Measurements from ENCODE around the gene PSMB1.
"Not testable (repeated sequence)": the region's sequence is repeated elsewhere in the genome, so short reads cannot be mapped to it uniquely, and the experiment has no call there.

PSMB1 gene

GRCh38 chr6:170502268-170502667 is 50.8 kb downstream of the PSMB1 start:
- DNase-seq, result not testable (repeated sequence)

GRCh38 chr6:170500955-170501590 is 52.0 kb downstream of the PSMB1 start:
- no peak for DNase-seq

GRCh38 chr6:170497841-170498301 is 55.2 kb downstream of the PSMB1 start:
- no peak for DNase-seq

GRCh38 chr6:170493354-170493753 is 59.8 kb downstream of the PSMB1 start:
- no peak for DNase-seq

- DNase-seq, result no peak
Observed at GRCh38 chr6:170490259-170490658, 62.8 kb downstream of the PSMB1 start.

- DNase-seq, result no peak
Observed at GRCh38 chr6:170489836-170490235, 63.3 kb downstream of the PSMB1 start.

GRCh38 chr6:170487707-170488329 is 65.3 kb downstream of the PSMB1 start:
- DNase-seq, result no peak

GRCh38 chr6:170485159-170485558 is 67.9 kb downstream of the PSMB1 start:
- no peak for DNase-seq

All from hematopoietic multipotent progenitor cell treated with erythropoietin and hydrocortisone succinate and interleukin-3 and kit ligand, for 8 days (in vitro differentiated cells).